ENCODE data around the gene RHCG.

DNA sequence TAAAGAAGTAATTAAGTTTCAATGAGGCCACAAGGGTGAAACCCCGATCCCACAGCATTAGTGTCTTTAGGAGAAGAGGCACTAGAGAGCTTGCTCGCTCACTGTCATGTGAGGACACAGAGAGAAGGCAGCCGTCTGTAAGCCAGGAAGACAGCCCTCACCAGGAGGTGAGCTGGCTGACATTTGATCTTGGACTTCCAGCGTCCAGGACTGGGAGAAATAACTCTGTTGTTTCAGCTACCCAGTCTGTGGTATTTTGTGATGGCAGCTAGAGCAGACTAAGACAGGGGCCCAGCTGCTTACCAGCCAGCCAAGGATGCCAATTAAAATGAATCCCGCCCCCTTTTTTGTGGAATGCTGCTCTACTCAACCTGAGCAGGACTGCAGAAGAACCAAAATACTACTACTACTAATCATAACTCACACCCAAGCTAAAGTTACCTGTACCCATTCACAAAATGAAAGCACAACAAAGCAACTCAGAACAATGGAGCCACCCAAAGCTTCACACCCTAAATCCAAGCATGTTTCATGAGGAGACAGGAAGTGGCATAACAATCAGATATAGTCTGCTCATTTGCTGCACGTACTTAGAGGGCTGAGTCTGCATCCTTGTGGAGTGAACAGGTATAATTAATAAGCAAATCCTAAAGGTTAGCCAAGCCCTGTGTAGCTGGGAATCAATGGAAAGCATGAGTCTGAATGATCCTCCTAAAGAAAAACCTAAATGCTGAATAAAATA lies 35.6 kb upstream of the RHCG start:
- TF ChIP-seq EZH2phosphoT487 (IDR thresholded peaks at IDR 0.05; ENCODE audit: insufficient read depth, low read depth) (no peak), EZH2 (IDR thresholded peaks at IDR 0.05; ENCODE audit: insufficient read depth, poor library complexity, severe bottlenecking) (no peak)
